LNCaP clone FGC (cell line): ENCODE measurements around the gene SAYSD1.

Source experiments
- DNase-seq: peaks from one replicate; pipeline ENCODE4 v3.0.0-alpha.2; 2011; ENCODE audit warnings: low read depth
- H3K4me3 ChIP-seq: 2 replicates; pipeline ENCODE4 v1.5.1; 2011; ENCODE audit warnings: mild to moderate bottlenecking, low read depth, low read length, control low read depth
- CTCF ChIP-seq: IDR thresholded peaks from 2 replicates; pipeline ENCODE4 v1.5.1; 2012; ENCODE audit warnings: mild to moderate bottlenecking; ENCODE audit not compliant: control insufficient read depth, insufficient read depth; ENCODE audit errors: extremely low read depth

SAYSD1 gene

GRCh38 chr6:39128832-39129231 lies 13.8 kb upstream of the SAYSD1 start:
- no peak for TF ChIP-seq CTCF
- H3K4me3 ChIP-seq: no peak overlapping the region
- DNase-seq: no peak

GRCh38 chr6:39128106-39128505 lies 13.1 kb upstream of the SAYSD1 start:
- no peak for TF ChIP-seq CTCF
- H3K4me3 ChIP-seq: no peak overlapping the region
- no peak for DNase-seq

- H3K4me3 ChIP-seq: no peak overlapping the region
- DNase-seq: no peak
These were observed 9.1 kb upstream of the SAYSD1 start for GRCh38 chr6:39124114-39124513.

GRCh38 chr6:39118921-39119320 lies 3.9 kb upstream of the SAYSD1 start:
- DNase-seq: no peak
- TF ChIP-seq CTCF: no peak
- no peak overlapping the region for H3K4me3 ChIP-seq

More at GRCh38 chr6:39124114-39124513, 9.1 kb upstream of the SAYSD1 start:
- TF ChIP-seq CTCF: no peak

- DNase-seq: no peak
- TF ChIP-seq CTCF: no peak
- H3K4me3 ChIP-seq: peak overlapping the region; percentile 68
These were observed 640 bp downstream of the SAYSD1 start for GRCh38 chr6:39114388-39114703.

GRCh38 chr6:39113788-39114187 lies 1.2 kb downstream of the SAYSD1 start:
- no peak for TF ChIP-seq CTCF
- DNase-seq: no peak
- H3K4me3 ChIP-seq: peak overlapping the region; percentile 68

- no peak for DNase-seq
- H3K4me3 ChIP-seq: no peak overlapping the region
- TF ChIP-seq CTCF: no peak
These were observed 3.7 kb downstream of the SAYSD1 start for GRCh38 chr6:39111280-39111679.
